H1 (cell line): ENCODE measurements around the gene NUBPL. TPM values are rescaled to one million over a fixed set of nuclear protein-coding genes. Genes with fewer than 3 reads are reported as not detected.

Experiments used
- CTCF ChIA-PET: fragments of 300-600 bp; sonication (Branson Sonifier 250); formaldehyde crosslinking; loops from one replicate; lab custom pipeline; 2021; ENCODE audit not compliant: partially characterized antibody; lab: Charles Lee
- POLR2A ChIA-PET: fragments of 300-600 bp; sonication (Branson Sonifier 250); formaldehyde crosslinking; loops from one replicate; lab custom pipeline; 2021; ENCODE audit warnings: inconsistent platforms; ENCODE audit not compliant: partially characterized antibody; lab: Charles Lee
- DNase-seq, 2 experiments: peaks; one replicate each; pipeline versions ENCODE4 v3.0.0 to v3.0.0-alpha.2; 2010 to 2022; ENCODE audit warnings: low spot score in 2 of 2, low read depth in 1 of 2, mixed read lengths in 1 of 2
- FAIRE-seq: peaks from 2 replicates; lab custom pipeline; 2011; peaks lifted over from hg19 to GRCh38; lab: Jason Lieb, UNC
- H2AFZ ChIP-seq: 2 replicates; pipeline ENCODE4 v1.8.1; 2012; ENCODE audit warnings: low read length, inconsistent platforms
- H2AK5ac ChIP-seq: 2 replicates; pipeline ENCODE4 v1.6.1; 2013; ENCODE audit warnings: low read depth, low read length
- H2BK120ac ChIP-seq: replicated peaks from 2 replicates; pipeline ENCODE3; 2013; ENCODE audit warnings: low read depth, low read length, inconsistent platforms
- H2BK12ac ChIP-seq: 2 replicates; pipeline ENCODE4 v1.6.1; 2013; ENCODE audit warnings: low read depth, low read length
- H2BK15ac ChIP-seq: 2 replicates; pipeline ENCODE4 v1.6.1; 2013; ENCODE audit warnings: low read length
- H2BK20ac ChIP-seq: 2 replicates; pipeline ENCODE4 v1.6.1; 2013; ENCODE audit warnings: low read length
- H2BK5ac ChIP-seq: 2 replicates; pipeline ENCODE4 v1.6.1; 2013; ENCODE audit warnings: low read depth, low read length
- H3K14ac ChIP-seq: 2 replicates; pipeline ENCODE4 v1.6.1; 2013; ENCODE audit warnings: inconsistent platforms; ENCODE audit not compliant: insufficient read length
- H3K18ac ChIP-seq: 2 replicates; pipeline ENCODE4 v1.6.1; 2013; ENCODE audit warnings: low read length; ENCODE audit errors: extremely low read depth
- H3K23ac ChIP-seq: 2 replicates; pipeline ENCODE4 v1.6.1; 2013; ENCODE audit warnings: inconsistent platforms; ENCODE audit not compliant: insufficient read length
- H3K23me2 ChIP-seq: 2 replicates; pipeline ENCODE4 v1.6.1; 2013; ENCODE audit warnings: low read depth, low read length
- H3K27ac ChIP-seq: 2 replicates; pipeline ENCODE4 v1.6.1; 2011; ENCODE audit warnings: low read depth, low read length, inconsistent platforms
- H3K27me3 ChIP-seq, 4 experiments: replicated peaks in 1 of 4; 1 replicate in 1 of 4; 2 replicates in 3 of 4; pipeline versions ENCODE4 v1.6.1 to v1.8.1; 2011 to 2013; ENCODE audit warnings: low read length in 3 of 4, mild to moderate bottlenecking in 3 of 4, inconsistent platforms in 2 of 4, mixed read lengths in 2 of 4, moderate library complexity in 1 of 4; ENCODE audit not compliant: control insufficient read depth in 3 of 4, insufficient read depth in 3 of 4; ENCODE audit errors: extremely low read depth in 1 of 4
- H3K36me3 ChIP-seq, 4 experiments: 2 replicates each; pipeline versions ENCODE4 v1.6.1 to v1.8.1; 2011 to 2013; ENCODE audit warnings: mild to moderate bottlenecking in 4 of 4, low read length in 3 of 4, moderate library complexity in 2 of 4, control low read depth in 1 of 4, inconsistent platforms in 1 of 4; ENCODE audit not compliant: insufficient read depth in 4 of 4, control insufficient read depth in 2 of 4
- H3K4ac ChIP-seq: replicated peaks from 2 replicates; pipeline ENCODE3; 2013; ENCODE audit warnings: low read length, low read depth, mixed read lengths, inconsistent platforms; ENCODE audit not compliant: insufficient read length
- H3K4me1 ChIP-seq, 4 experiments: replicated peaks in 1 of 4; 1 replicate in 1 of 4; 2 replicates in 3 of 4; pipeline versions ENCODE4 v1.6.1 to v1.8.1; 2011 to 2013; ENCODE audit warnings: low read length in 3 of 4, inconsistent platforms in 2 of 4, mixed read lengths in 1 of 4; ENCODE audit not compliant: insufficient read depth in 4 of 4, control insufficient read depth in 3 of 4
- H3K4me2 ChIP-seq, 2 experiments: 2 replicates each; pipeline versions ENCODE4 v1.6.1 to v1.8.1; 2011 to 2013; ENCODE audit warnings: low read depth in 2 of 2, low read length in 2 of 2, control low read depth in 1 of 2, inconsistent platforms in 1 of 2, mild to moderate bottlenecking in 1 of 2; ENCODE audit not compliant: insufficient read depth in 1 of 2
- H3K4me3 ChIP-seq, 4 experiments: fragments of 200-600, 300-600 bp in 1 of 4; sonication (generic), shearing (Covaris generic), sonication (Bioruptor Twin) in 1 of 4; 2 replicates each; pipeline versions ENCODE4 v1.5.1 to v1.8.1; 2011 to 2016; ENCODE audit warnings: low read length in 4 of 4, low read depth in 3 of 4, control low read depth in 2 of 4, inconsistent platforms in 2 of 4, mild to moderate bottlenecking in 2 of 4, mixed read lengths in 1 of 4, moderate library complexity in 1 of 4; ENCODE audit not compliant: insufficient read depth in 2 of 4; ENCODE audit errors: extremely low read depth in 1 of 4
- H3K56ac ChIP-seq: replicated peaks from 2 replicates; pipeline ENCODE3; 2013; ENCODE audit warnings: low read depth, mild to moderate bottlenecking, mixed read lengths, low read length, inconsistent platforms; ENCODE audit not compliant: insufficient read length
- H3K79me1 ChIP-seq: 2 replicates; pipeline ENCODE4 v1.6.1; 2013; ENCODE audit warnings: low read depth, low read length, control low read depth
- H3K79me2 ChIP-seq, 2 experiments: 2 replicates each; pipeline versions ENCODE4 v1.6.1 to v1.8.1; 2012 to 2013; ENCODE audit warnings: low read length in 2 of 2, mild to moderate bottlenecking in 2 of 2, inconsistent platforms in 1 of 2; ENCODE audit not compliant: insufficient read depth in 2 of 2, control insufficient read depth in 1 of 2
- H3K9ac ChIP-seq, 4 experiments: replicated peaks in 1 of 4; 1 replicate in 1 of 4; 2 replicates in 3 of 4; pipeline versions ENCODE4 v1.6.1 to v1.8.1; 2011 to 2013; ENCODE audit warnings: low read depth in 3 of 4, low read length in 3 of 4, control low read depth in 2 of 4, mild to moderate bottlenecking in 2 of 4, moderate library complexity in 2 of 4, inconsistent platforms in 1 of 4; ENCODE audit errors: extremely low read depth in 1 of 4
- H3K9me3 ChIP-seq, 2 experiments: 2 replicates each; pipeline versions ENCODE4 v1.6.1 to v1.8.1; 2012 to 2013; ENCODE audit warnings: mild to moderate bottlenecking in 2 of 2, moderate library complexity in 2 of 2, control low read depth in 1 of 2, inconsistent platforms in 1 of 2, low read depth in 1 of 2, low read length in 1 of 2, mixed read lengths in 1 of 2; ENCODE audit not compliant: insufficient read depth in 2 of 2
- H4K20me1 ChIP-seq, 2 experiments: replicated peaks in 1 of 2; 2 replicates each; pipeline versions ENCODE3 to v1.8.1; 2011 to 2013; ENCODE audit warnings: inconsistent platforms in 2 of 2, low read length in 2 of 2, mild to moderate bottlenecking in 1 of 2; ENCODE audit not compliant: insufficient read depth in 2 of 2, control insufficient read depth in 1 of 2
- H4K5ac ChIP-seq: 2 replicates; pipeline ENCODE4 v1.6.1; 2013; ENCODE audit warnings: low read length, low read depth, mixed read lengths, inconsistent platforms; ENCODE audit not compliant: insufficient read length
- H4K8ac ChIP-seq: 2 replicates; pipeline ENCODE4 v1.8.0; 2013; ENCODE audit warnings: mild to moderate bottlenecking, moderate library complexity, low read length, inconsistent platforms; ENCODE audit not compliant: insufficient read depth; ENCODE audit errors: extremely low read depth
- H4K91ac ChIP-seq: replicated peaks from 2 replicates; pipeline ENCODE3; 2013; ENCODE audit warnings: low read length, mixed read lengths, inconsistent platforms; ENCODE audit not compliant: insufficient read length
- BCL11A ChIP-seq, 2 experiments: IDR thresholded peaks; one replicate each; pipeline ENCODE4 v1.6.1; 2011; ENCODE audit warnings: low read depth in 2 of 2, low read length in 2 of 2, mild to moderate bottlenecking in 2 of 2
- CBX5 ChIP-seq: fragments of 300-800, 300-1000 bp; sonication (generic); IDR thresholded peaks from 2 replicates; pipeline ENCODE4 v1.7.1; 2016; ENCODE audit warnings: antibody characterized with exemption, low read length, low read depth
- CHD1 ChIP-seq: IDR thresholded peaks from 2 replicates; pipeline ENCODE4 v1.6.1; 2012; ENCODE audit warnings: low read depth, low read length, improper control_type of control experiment
- E2F6 ChIP-seq: IDR thresholded peaks from 2 replicates; pipeline ENCODE4 v1.6.1; 2012; ENCODE audit warnings: inconsistent platforms
- EP300 ChIP-seq, 2 experiments: IDR thresholded peaks; 1 replicate in 1 of 2; 2 replicates in 1 of 2; pipeline ENCODE4 v1.6.1; 2011 to 2012; ENCODE audit warnings: low read depth in 2 of 2, low read length in 2 of 2, mild to moderate bottlenecking in 2 of 2, borderline replicate concordance in 1 of 2, inconsistent platforms in 1 of 2, moderate library complexity in 1 of 2
- FOSL1 ChIP-seq: IDR thresholded peaks from 2 replicates; pipeline ENCODE4 v1.6.1; 2011; ENCODE audit warnings: mild to moderate bottlenecking, low read depth, low read length, moderate library complexity; ENCODE audit not compliant: insufficient read depth
- GABPA ChIP-seq: IDR thresholded peaks from 2 replicates; pipeline ENCODE4 v1.6.1; 2011; ENCODE audit warnings: mild to moderate bottlenecking, low read length, moderate library complexity, borderline replicate concordance; ENCODE audit not compliant: insufficient read depth
- HDAC6 ChIP-seq: IDR thresholded peaks from one replicate; pipeline ENCODE4 v1.7.1; 2012; ENCODE audit warnings: low read depth, mild to moderate bottlenecking, inconsistent platforms, low read length, moderate library complexity
- MAFK ChIP-seq: IDR thresholded peaks from 2 replicates; pipeline ENCODE4 v1.6.1; 2012; ENCODE audit warnings: low read depth, mild to moderate bottlenecking, improper control_type of control experiment, low read length
- POLR2A ChIP-seq, 2 experiments: IDR thresholded peaks; 1 replicate in 1 of 2; 2 replicates in 1 of 2; pipeline ENCODE4 v1.6.1; 2011; ENCODE audit warnings: low read depth in 2 of 2, low read length in 2 of 2, mild to moderate bottlenecking in 2 of 2; ENCODE audit errors: control extremely low read depth in 1 of 2
- SIX5 ChIP-seq: IDR thresholded peaks from 2 replicates; pipeline ENCODE4 v1.6.1; 2011; ENCODE audit warnings: mild to moderate bottlenecking, low read depth, low read length
- SP4 ChIP-seq: IDR thresholded peaks from 2 replicates; pipeline ENCODE4 v1.6.1; 2012; ENCODE audit warnings: low read length, inconsistent platforms
- SRF ChIP-seq: IDR thresholded peaks from 2 replicates; pipeline ENCODE4 v1.6.1; 2011; ENCODE audit warnings: mild to moderate bottlenecking, low read depth, low read length, moderate library complexity
- TAF1 ChIP-seq: IDR thresholded peaks from 2 replicates; pipeline ENCODE4 v1.6.1; 2011; ENCODE audit warnings: mild to moderate bottlenecking, low read depth, low read length
- WGBS, 2 experiments: shearing (Covaris generic) in 1 of 2; methylation state at CpG; one replicate each; pipeline versions ENCODE4 v1.1.6 to v1.1.7; 2013 to 2015; ENCODE audit warnings: low lambda C conversion rate in 2 of 2, mixed read lengths in 2 of 2, inconsistent platforms in 1 of 2, low coverage in 1 of 2, missing lambda C conversion rate in 1 of 2; ENCODE audit not compliant: insufficient replicate concordance in 2 of 2, insufficient coverage in 1 of 2, insufficient read length in 1 of 2; ENCODE audit errors: extremely low coverage in 1 of 2, missing lambda C conversion rate in 1 of 2; 5-methylcytosine and 5-hydroxymethylcytosine counted together
- polyA plus RNA-seq, 7 experiments: library from polyadenylated mRNA; depleted of rRNA in 3 of 7; stranded (reverse) in 5 of 7; unstranded in 2 of 7; fragments of >200 nt in 5 of 7; fragments of 200-250 nt in 2 of 7; gene quantifications; 1 replicate in 5 of 7; 2 replicates in 1 of 7; 4 replicates in 1 of 7; pipeline versions ENCODE4 v1.2.1 to v1.2.3, GENCODE V29; 2011 to 2013; ENCODE audit warnings: missing spikeins in 2 of 7, mixed read lengths in 2 of 7
- total RNA-seq: library from RNA; stranded (reverse); fragmentation: NEBNext Ultra II Directional; extraction: Animal tissue kit (Norgen Biotek cat#: 25700); gene quantifications from 2 replicates; pipeline ENCODE4 v1.2.1, GENCODE V29; 2021

Gene NUBPL
- total and polyA plus RNA-seq, 2 of the 8 experiments (the other 6 are each of a cell fraction or from before 2014, with no cell fraction given), result 1.6 to 6.8 TPM

GRCh38 chr14:31527546-31527945 lies 33.7 kb upstream of the NUBPL start:
- H2BK120ac ChIP-seq, result no peak overlapping the region
- H2AFZ ChIP-seq, result no peak overlapping the region
- TF ChIP-seq SP4 (no peak), POLR2A (IDR thresholded peaks at IDR 0.05; ENCODE audit: control extremely low read depth in 1 of 2, low read depth in 2 of 2, low read length in 2 of 2) (no peak), SRF (no peak), CBX5 (no peak), CHD1 (no peak), EP300 (IDR thresholded peaks at IDR 0.05; ENCODE audit: borderline replicate concordance in 1 of 2, low read depth in 2 of 2, low read length in 2 of 2) (no peak), FOSL1 (no peak), SIX5 (no peak), GABPA (no peak), E2F6 (no peak), HDAC6 (no peak), BCL11A (IDR thresholded peaks at IDR 0.05; ENCODE audit: low read depth in 2 of 2, low read length in 2 of 2) (no peak), TAF1 (no peak), MAFK (no peak)
- H3K4me3 ChIP-seq, result no peak overlapping the region
- H3K18ac ChIP-seq, result no peak overlapping the region
- FAIRE-seq, result no peak
- H3K4ac ChIP-seq, result no peak overlapping the region
- no peak overlapping the region for H2BK15ac ChIP-seq
- no peak overlapping the region for H3K4me2 ChIP-seq
- no peak overlapping the region for H3K27ac ChIP-seq
- no peak overlapping the region for H2BK5ac ChIP-seq
- no peak overlapping the region for H3K56ac ChIP-seq
- H3K9me3 ChIP-seq, result peaks cover 0 to 9% of the 10 kb centered on the region in 2 experiments; a peak in 3 of 4 replicates
- no peak overlapping the region for H4K5ac ChIP-seq
- H2BK20ac ChIP-seq, result no peak overlapping the region
- no peaks in the 10 kb centered on the region for H3K23me2 ChIP-seq
- H4K91ac ChIP-seq, result no peak overlapping the region
- no peaks in the 10 kb centered on the region for H3K79me1 ChIP-seq
- ChIA-PET CTCF (no interaction called here), POLR2A (no interaction called here)
- no peaks in the 10 kb centered on the region for H3K4me1 ChIP-seq
- no peak overlapping the region for H2BK12ac ChIP-seq
- 94% methylated on average over 8 of the region's 8 CpGs; no CpG with 5 or more reads in 1 of the 2 experiments for WGBS, 2 experiments
- H3K36me3 ChIP-seq, result no peaks in the 10 kb centered on the region
- no peaks in the 10 kb centered on the region for H3K27me3 ChIP-seq
- H3K23ac ChIP-seq, result no peak overlapping the region
- no peaks in the 10 kb centered on the region for H4K20me1 ChIP-seq
- no peak overlapping the region for H2AK5ac ChIP-seq
- H3K79me2 ChIP-seq, result no peaks in the 10 kb centered on the region
- no peak overlapping the region for H4K8ac ChIP-seq
- H3K14ac ChIP-seq, result no peak overlapping the region
- H3K9ac ChIP-seq, result no peak overlapping the region
- DNase-seq, result no peak
